H9 (cell line): ENCODE results near the gene SLC26A9. TPM values are rescaled to one million over a fixed set of nuclear protein-coding genes. Genes with fewer than 3 reads are reported as not detected.

Source experiments
- DNase-seq: peaks from one replicate; pipeline ENCODE4 v3.0.0-alpha.2; 2017
- H2AFZ ChIP-seq: one replicate; pipeline ENCODE4 v1.6.1; 2013; ENCODE audit warnings: mild to moderate bottlenecking, low read length, control low read depth, moderate library complexity
- H2AK5ac ChIP-seq: 2 replicates; pipeline ENCODE4 v1.6.1; 2013; ENCODE audit warnings: low read length, control low read depth, mixed read lengths; ENCODE audit not compliant: insufficient read length
- H2BK120ac ChIP-seq: one replicate; pipeline ENCODE4 v1.6.1; 2013; ENCODE audit warnings: low read depth, mild to moderate bottlenecking, low read length, control low read depth, inconsistent platforms; ENCODE audit not compliant: poor library complexity, severe bottlenecking
- H2BK12ac ChIP-seq: 2 replicates; pipeline ENCODE4 v1.6.1; 2013; ENCODE audit warnings: low read length, control low read depth, mixed read lengths, low read depth; ENCODE audit not compliant: insufficient read length
- H2BK15ac ChIP-seq: 2 replicates; pipeline ENCODE4 v1.6.1; 2013; ENCODE audit warnings: low read depth, low read length, control low read depth
- H2BK20ac ChIP-seq: one replicate; pipeline ENCODE4 v1.6.1; 2013; ENCODE audit warnings: low read depth, mild to moderate bottlenecking, low read length, control low read depth, inconsistent platforms; ENCODE audit not compliant: poor library complexity, severe bottlenecking
- H2BK5ac ChIP-seq: 2 replicates; pipeline ENCODE4 v1.6.1; 2013; ENCODE audit warnings: low read length, control low read depth, mixed read lengths; ENCODE audit not compliant: insufficient read length
- H3K14ac ChIP-seq: 2 replicates; pipeline ENCODE4 v1.6.1; 2013; ENCODE audit warnings: low read length, control low read depth; ENCODE audit not compliant: insufficient read depth
- H3K18ac ChIP-seq: 2 replicates; pipeline ENCODE4 v1.6.1; 2013; ENCODE audit warnings: low read depth, mild to moderate bottlenecking, mixed read lengths, low read length, control low read depth; ENCODE audit not compliant: insufficient read length
- H3K23ac ChIP-seq: 2 replicates; pipeline ENCODE4 v1.6.1; 2013; ENCODE audit warnings: low read length, control low read depth, mixed read lengths, low read depth; ENCODE audit not compliant: insufficient read length
- H3K23me2 ChIP-seq: 2 replicates; pipeline ENCODE4 v1.6.1; 2013; ENCODE audit warnings: low read depth, mild to moderate bottlenecking, mixed read lengths, low read length, control low read depth; ENCODE audit not compliant: insufficient read length, poor library complexity, severe bottlenecking
- H3K27ac ChIP-seq: 2 replicates; pipeline ENCODE4 v1.5.1; 2013; ENCODE audit warnings: low read length, control low read depth, mixed read lengths, low read depth; ENCODE audit not compliant: insufficient read length
- H3K27me3 ChIP-seq: 2 replicates; pipeline ENCODE4 v1.6.1; 2013; ENCODE audit warnings: low read length, control low read depth, inconsistent platforms; ENCODE audit not compliant: insufficient read depth
- H3K4ac ChIP-seq: 2 replicates; pipeline ENCODE4 v1.6.1; 2013; ENCODE audit warnings: low read depth, mild to moderate bottlenecking, control low read depth, inconsistent platforms, low read length, moderate library complexity
- H3K4me1 ChIP-seq: 2 replicates; pipeline ENCODE4 v1.6.1; 2013; ENCODE audit warnings: low read length, control low read depth, inconsistent platforms; ENCODE audit not compliant: insufficient read depth
- H3K4me2 ChIP-seq: 2 replicates; pipeline ENCODE4 v1.6.1; 2013; ENCODE audit warnings: low read length, control low read depth, mixed read lengths; ENCODE audit not compliant: insufficient read length, insufficient read depth
- H3K56ac ChIP-seq: 2 replicates; pipeline ENCODE4 v1.6.1; 2013; ENCODE audit warnings: low read depth, mild to moderate bottlenecking, mixed read lengths, low read length, control low read depth; ENCODE audit not compliant: insufficient read length
- H3K79me1 ChIP-seq: 2 replicates; pipeline ENCODE4 v1.6.1; 2013; ENCODE audit warnings: low read depth, mild to moderate bottlenecking, moderate library complexity, low read length, control low read depth, inconsistent platforms; ENCODE audit not compliant: insufficient read depth, poor library complexity, severe bottlenecking
- H3K79me2 ChIP-seq: 2 replicates; pipeline ENCODE4 v1.6.1; 2013; ENCODE audit warnings: low read length, control low read depth, inconsistent platforms; ENCODE audit not compliant: insufficient read depth
- H3K9ac ChIP-seq: 2 replicates; pipeline ENCODE4 v1.6.1; 2013; ENCODE audit warnings: low read length, control low read depth, mixed read lengths; ENCODE audit not compliant: insufficient read length; ENCODE audit errors: extremely low read depth
- H3K9me3 ChIP-seq: one replicate; pipeline ENCODE4 v1.6.1; 2013; ENCODE audit warnings: low read depth, low read length, inconsistent platforms; ENCODE audit not compliant: control insufficient read depth
- H3T11ph ChIP-seq: one replicate; pipeline ENCODE4 v1.6.1; 2013; ENCODE audit warnings: mild to moderate bottlenecking, low read length, control low read depth, inconsistent platforms
- H4K20me1 ChIP-seq: one replicate; pipeline ENCODE4 v1.6.1; 2013; ENCODE audit not compliant: control insufficient read depth, insufficient read length, insufficient read depth
- H4K5ac ChIP-seq: 2 replicates; pipeline ENCODE4 v1.6.1; 2013; ENCODE audit warnings: low read depth, mild to moderate bottlenecking, mixed read lengths, low read length, control low read depth; ENCODE audit not compliant: insufficient read length
- H4K8ac ChIP-seq: replicated peaks from 2 replicates; pipeline ENCODE4 v1.6.1; 2013; ENCODE audit warnings: low read length, control low read depth, mixed read lengths, low read depth; ENCODE audit not compliant: insufficient read length
- H4K91ac ChIP-seq: 2 replicates; pipeline ENCODE4 v1.6.1; 2013; ENCODE audit warnings: low read depth, mild to moderate bottlenecking, moderate library complexity, mixed read lengths, low read length, control low read depth; ENCODE audit not compliant: insufficient read length
- H3K27ac Mint-ChIP-seq, 3 experiments: 2 replicates in 2 of 3; 3 replicates in 1 of 3; pipeline ENCODE4 v1.8.0; 2020 to 2021; ENCODE audit warnings: mixed read lengths in 3 of 3, mild to moderate bottlenecking in 1 of 3, moderate library complexity in 1 of 3
- H3K27me3 Mint-ChIP-seq: 2 replicates; pipeline ENCODE4 v1.8.0; 2021; ENCODE audit warnings: low read depth, mild to moderate bottlenecking, moderate library complexity, mixed read lengths
- H3K36me3 Mint-ChIP-seq, 3 experiments: 2 replicates in 2 of 3; 3 replicates in 1 of 3; pipeline ENCODE4 v1.8.0; 2020 to 2021; ENCODE audit warnings: low read depth in 3 of 3, mixed read lengths in 3 of 3; ENCODE audit not compliant: insufficient read depth in 1 of 3
- H3K4me1 Mint-ChIP-seq, 2 experiments: 2 replicates each; pipeline ENCODE4 v1.8.0; 2020; ENCODE audit warnings: mixed read lengths in 2 of 2
- H3K4me3 Mint-ChIP-seq, 2 experiments: 2 replicates in 1 of 2; 3 replicates in 1 of 2; pipeline ENCODE4 v1.8.0; 2020 to 2021; ENCODE audit warnings: mild to moderate bottlenecking in 2 of 2, mixed read lengths in 2 of 2, moderate library complexity in 1 of 2
- H3K9me3 Mint-ChIP-seq, 2 experiments: 2 replicates in 1 of 2; 3 replicates in 1 of 2; pipeline ENCODE4 v1.8.0; 2020; ENCODE audit warnings: mild to moderate bottlenecking in 2 of 2, mixed read lengths in 2 of 2, moderate library complexity in 1 of 2
- CTCF ChIP-seq: fragments of 200-600 bp; sonication (generic); conservative IDR thresholded peaks from 3 replicates; pipeline ENCODE4 v1.8.0; 2021; ENCODE audit warnings: antibody characterized with exemption, mild to moderate bottlenecking
- WGBS: extraction: QIAGEN DNeasy Blood & Tissue Kit; methylation state at CpG from one replicate; pipeline ENCODE4 v1.1.7; 2013; ENCODE audit warnings: missing lambda C conversion rate, low lambda C conversion rate, mixed read lengths; ENCODE audit not compliant: insufficient read length; ENCODE audit errors: extremely low coverage; 5-methylcytosine and 5-hydroxymethylcytosine counted together
- total RNA-seq: library from RNA; stranded (reverse); gene quantifications from 2 replicates; pipeline ENCODE4 v1.2.1, GENCODE V29; 2021

Gene SLC26A9
- total RNA-seq, 1 experiment from 2014 or later, result not detected

DNA sequence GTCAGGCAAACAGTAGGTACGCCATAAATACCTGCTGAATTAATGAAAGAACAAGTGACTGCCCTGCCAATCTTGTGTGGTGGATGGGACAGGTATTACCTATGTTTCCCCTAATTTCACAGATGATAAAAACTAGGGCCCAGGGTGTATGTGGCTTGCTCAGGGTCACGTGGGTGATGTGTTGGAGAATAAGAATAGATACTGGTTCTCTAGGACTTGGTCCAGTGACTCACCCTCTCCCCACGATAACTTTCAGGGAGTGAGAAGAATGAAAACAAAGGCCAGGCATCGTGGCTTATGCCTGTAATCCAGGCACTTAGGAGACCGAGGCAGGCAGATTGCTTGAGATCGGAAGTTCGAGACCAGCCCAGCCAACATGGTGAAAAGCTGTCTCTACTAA is 26.7 kb downstream of the SLC26A9 start:
- no peaks in the 10 kb centered on the region for H3K79me2 ChIP-seq
- no peak overlapping the region for H2BK20ac ChIP-seq
- no peak for TF ChIP-seq CTCF
- H2BK12ac ChIP-seq, result no peak overlapping the region
- no peaks in the 10 kb centered on the region for H3K9me3 ChIP-seq
- no peak overlapping the region for H3K9ac ChIP-seq
- H2AK5ac ChIP-seq, result no peak overlapping the region
- H2BK120ac ChIP-seq, result no peak overlapping the region
- Mint-ChIP-seq H3K4me1 (peaks cover 18 to 26% of the 10 kb centered on the region in 2 experiments), H3K9me3 (no peaks in the 10 kb centered on the region), H3K27me3 (no peaks in the 10 kb centered on the region), H3K36me3 (no peaks in the 10 kb centered on the region; a peak in 1 of 7 replicates), H3K4me3 (no peak overlapping the region), H3K27ac (no peak overlapping the region; a peak in 1 of 7 replicates)
- no peak overlapping the region for H3K18ac ChIP-seq
- no peak overlapping the region for H3K27ac ChIP-seq
- H4K8ac ChIP-seq, result no peak overlapping the region
- no peaks in the 10 kb centered on the region for H3K4me1 ChIP-seq
- H2BK15ac ChIP-seq, result no peak overlapping the region
- H4K91ac ChIP-seq, result no peak overlapping the region
- H4K5ac ChIP-seq, result no peak overlapping the region
- H3K79me1 ChIP-seq, result no peaks in the 10 kb centered on the region
- no peaks in the 10 kb centered on the region for H3K23me2 ChIP-seq
- H3T11ph ChIP-seq, result no peak overlapping the region
- H2BK5ac ChIP-seq, result no peak overlapping the region
- DNase-seq, result no peak
- no peaks in the 10 kb centered on the region for H3K27me3 ChIP-seq
- H4K20me1 ChIP-seq, result no peaks in the 10 kb centered on the region
- H3K23ac ChIP-seq, result no peak overlapping the region
- no peak overlapping the region for H3K14ac ChIP-seq
- H3K4me2 ChIP-seq, result no peak overlapping the region
- no peak overlapping the region for H3K4ac ChIP-seq
- no peak overlapping the region for H2AFZ ChIP-seq
- H3K56ac ChIP-seq, result no peak overlapping the region
- no CpG with 5 or more reads among the region's 7 CpGs for WGBS
